Measurements from ENCODE around the gene ZFP36L2. TPM values are rescaled to one million over a fixed set of nuclear protein-coding genes. Genes with fewer than 3 reads are reported as not detected.

ZFP36L2 gene
- total and polyA plus RNA-seq, 9 of the 15 experiments (the other 6 are each of a cell fraction or from before 2014, with no cell fraction given) = 4.1 to 60.6 (median 20.3) TPM

- TF ChIP-seq FOXA3 (CRISPR knock-in tag; conservative IDR thresholded peaks at IDR 0.05 in 1 of 2, IDR thresholded peaks at IDR 0.05 in 1 of 2) = peak in 1 of 2 experiments; percentile 70; a peak in 1 of 4 replicates
- TF ChIP-seq PHTF2 (CRISPR knock-in tag; IDR thresholded peaks at IDR 0.05) = no peak
- TF ChIP-seq EP300 (IDR thresholded peaks at IDR 0.05; ENCODE audit: low read length) = no peak
- peak; percentile 63 for TF ChIP-seq TFE3 (CRISPR knock-in tag; IDR thresholded peaks at IDR 0.05)
- peak; percentile 92 for TF ChIP-seq POLR2G (IDR thresholded peaks at IDR 0.05; ENCODE audit: low read depth, low read length)
- peak; percentile 91 for TF ChIP-seq ATF6 (CRISPR knock-in tag; IDR thresholded peaks at IDR 0.05)
- no peak for TF ChIP-seq BMI1 (IDR thresholded peaks at IDR 0.05; ENCODE audit: low read length)
- 0 out of 2 replicates have a peak, but pooled peaks have one; percentile 41 for TF ChIP-seq ZFPM2 (CRISPR knock-in tag; IDR thresholded peaks at IDR 0.05)
- TF ChIP-seq CHAMP1 (IDR thresholded peaks at IDR 0.05) = no peak
- no peak for TF ChIP-seq CBX8 (IDR thresholded peaks at IDR 0.05; ENCODE audit: borderline replicate concordance, extremely low read depth, low read depth, low read length, poor library complexity, severe bottlenecking)
- no peak for TF ChIP-seq ZBTB5 (IDR thresholded peaks at IDR 0.05)
- TF ChIP-seq POU5F1 (IDR thresholded peaks at IDR 0.05; ENCODE audit: borderline replicate concordance, low read depth, low read length, partially characterized antibody) = no peak
- TF ChIP-seq HDAC1 (IDR thresholded peaks at IDR 0.05) = peak in 1 of 2 experiments; percentile 73; a peak in 2 of 4 replicates
- peak; percentile 63; the same call in 1 of the 2 replicates for TF ChIP-seq NKRF (IDR thresholded peaks at IDR 0.05; ENCODE audit: borderline replicate concordance)
Measured at GRCh38 chr2:43225788-43226557, 433 bp downstream of the ZFP36L2 start (continued).

All from K562 (cell line).